HepG2 (cell line): ENCODE data around the gene HAP1.

Experiments
- ARID3A ChIP-seq: IDR thresholded peaks from 2 replicates; pipeline ENCODE4 v1.6.1; 2012; ENCODE audit warnings: low read depth, low read length, improper control_type of control experiment
- CTCF ChIP-seq: sonication (generic); formaldehyde crosslinking; IDR thresholded peaks from 2 replicates; pipeline ENCODE4 v1.5.0; 2020; ENCODE audit warnings: mild to moderate bottlenecking, missing genetic modification reagents, moderate library complexity
- HINFP ChIP-seq: sonication (generic); formaldehyde crosslinking; IDR thresholded peaks from 2 replicates; pipeline ENCODE4 v1.4.0; 2020; ENCODE audit warnings: low read depth, mild to moderate bottlenecking, missing genetic modification reagents
- PAF1 ChIP-seq: IDR thresholded peaks from 2 replicates; pipeline ENCODE4 v1.6.1; 2016; ENCODE audit warnings: missing genetic modification reagents, missing compliant biosample characterization
- POLR2A ChIP-seq, 2 experiments: IDR thresholded peaks; 2 replicates each; pipeline ENCODE4 v1.6.1; 2011; ENCODE audit warnings: low read depth in 2 of 2, low read length in 2 of 2, mild to moderate bottlenecking in 1 of 2, moderate library complexity in 1 of 2; ENCODE audit not compliant: insufficient read depth in 1 of 2
- PRDM4 ChIP-seq: sonication (generic); formaldehyde crosslinking; IDR thresholded peaks from 2 replicates; pipeline ENCODE4 v1.9.0; 2021; ENCODE audit warnings: missing genetic modification reagents, borderline replicate concordance
- SOX6 ChIP-seq, 2 experiments: fragments of 450-650 bp in 1 of 2; sonication (generic) in 1 of 2; formaldehyde crosslinking in 1 of 2; IDR thresholded peaks; 2 replicates each; pipeline versions ENCODE4 v1.4.0 to v1.6.1; 2017 to 2020; ENCODE audit warnings: antibody characterized with exemption in 1 of 2, mild to moderate bottlenecking in 1 of 2, missing genetic modification reagents in 1 of 2
- ZNF225 ChIP-seq: sonication (generic); formaldehyde crosslinking; IDR thresholded peaks from 2 replicates; pipeline ENCODE4 v1.4.0; 2020; ENCODE audit warnings: mild to moderate bottlenecking, missing genetic modification reagents
- TF ChIP-seq, protein P1 (sequence below): sonication (generic); formaldehyde crosslinking; IDR thresholded peaks from 2 replicates; pipeline ENCODE4 v1.5.1; 2020; ENCODE audit warnings: missing genetic modification reagents, mild to moderate bottlenecking, borderline replicate concordance
- TF ChIP-seq, protein P2 (sequence below), 2 experiments: IDR thresholded peaks; 2 replicates each; pipeline ENCODE4 v1.6.1; 2011 to 2012; ENCODE audit warnings: low read length in 2 of 2, borderline replicate concordance in 1 of 2, low read depth in 1 of 2, mild to moderate bottlenecking in 1 of 2, moderate library complexity in 1 of 2
- TF ChIP-seq, protein P3 (sequence below): sonication (generic); formaldehyde crosslinking; IDR thresholded peaks from 2 replicates; pipeline ENCODE4 v1.8.0; 2022; ENCODE audit warnings: mild to moderate bottlenecking, missing genetic modification reagents; ENCODE audit not compliant: insufficient replicate concordance

DNA sequence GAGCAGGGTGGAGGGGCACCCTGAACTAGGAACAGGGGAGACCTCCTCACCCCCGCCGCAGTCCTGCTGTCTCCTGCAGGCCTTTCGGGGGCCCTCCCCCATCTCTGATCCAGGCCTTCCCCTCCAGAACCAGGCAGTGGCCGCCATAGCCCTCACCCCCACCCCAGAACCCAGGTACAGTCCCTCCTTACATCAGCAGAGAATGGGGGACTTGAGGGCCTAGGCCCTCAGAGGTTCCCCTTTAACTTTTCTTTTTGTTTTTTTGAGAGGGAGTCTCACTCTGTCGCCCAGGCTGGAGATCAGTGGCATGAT lies 4.3 kb upstream of the HAP1 start:
- TF ChIP-seq POLR2A (IDR thresholded peaks at IDR 0.05; ENCODE audit: insufficient read depth in 1 of 2, low read depth in 2 of 2, low read length in 2 of 2) (no peak), CTCF (CRISPR knock-in tag) (no peak), PAF1 (no peak), ZNF225 (CRISPR knock-in tag) (no peak), HINFP (no peak), ARID3A (no peak), SOX6 (IDR thresholded peaks at IDR 0.05) (no peak), SOX6 (CRISPR knock-in tag; IDR thresholded peaks at IDR 0.05) (no peak), PRDM4 (CRISPR knock-in tag) (no peak)
- TF ChIP-seq, protein P1, sequence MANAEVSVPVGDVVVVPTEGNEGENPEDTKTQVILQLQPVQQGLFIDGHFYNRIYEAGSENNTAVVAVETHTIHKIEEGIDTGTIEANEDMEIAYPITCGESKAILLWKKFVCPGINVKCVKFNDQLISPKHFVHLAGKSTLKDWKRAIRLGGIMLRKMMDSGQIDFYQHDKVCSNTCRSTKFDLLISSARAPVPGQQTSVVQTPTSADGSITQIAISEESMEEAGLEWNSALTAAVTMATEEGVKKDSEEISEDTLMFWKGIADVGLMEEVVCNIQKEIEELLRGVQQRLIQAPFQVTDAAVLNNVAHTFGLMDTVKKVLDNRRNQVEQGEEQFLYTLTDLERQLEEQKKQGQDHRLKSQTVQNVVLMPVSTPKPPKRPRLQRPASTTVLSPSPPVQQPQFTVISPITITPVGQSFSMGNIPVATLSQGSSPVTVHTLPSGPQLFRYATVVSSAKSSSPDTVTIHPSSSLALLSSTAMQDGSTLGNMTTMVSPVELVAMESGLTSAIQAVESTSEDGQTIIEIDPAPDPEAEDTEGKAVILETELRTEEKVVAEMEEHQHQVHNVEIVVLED (CRISPR knock-in tag) = no peak
- TF ChIP-seq, protein P2, sequence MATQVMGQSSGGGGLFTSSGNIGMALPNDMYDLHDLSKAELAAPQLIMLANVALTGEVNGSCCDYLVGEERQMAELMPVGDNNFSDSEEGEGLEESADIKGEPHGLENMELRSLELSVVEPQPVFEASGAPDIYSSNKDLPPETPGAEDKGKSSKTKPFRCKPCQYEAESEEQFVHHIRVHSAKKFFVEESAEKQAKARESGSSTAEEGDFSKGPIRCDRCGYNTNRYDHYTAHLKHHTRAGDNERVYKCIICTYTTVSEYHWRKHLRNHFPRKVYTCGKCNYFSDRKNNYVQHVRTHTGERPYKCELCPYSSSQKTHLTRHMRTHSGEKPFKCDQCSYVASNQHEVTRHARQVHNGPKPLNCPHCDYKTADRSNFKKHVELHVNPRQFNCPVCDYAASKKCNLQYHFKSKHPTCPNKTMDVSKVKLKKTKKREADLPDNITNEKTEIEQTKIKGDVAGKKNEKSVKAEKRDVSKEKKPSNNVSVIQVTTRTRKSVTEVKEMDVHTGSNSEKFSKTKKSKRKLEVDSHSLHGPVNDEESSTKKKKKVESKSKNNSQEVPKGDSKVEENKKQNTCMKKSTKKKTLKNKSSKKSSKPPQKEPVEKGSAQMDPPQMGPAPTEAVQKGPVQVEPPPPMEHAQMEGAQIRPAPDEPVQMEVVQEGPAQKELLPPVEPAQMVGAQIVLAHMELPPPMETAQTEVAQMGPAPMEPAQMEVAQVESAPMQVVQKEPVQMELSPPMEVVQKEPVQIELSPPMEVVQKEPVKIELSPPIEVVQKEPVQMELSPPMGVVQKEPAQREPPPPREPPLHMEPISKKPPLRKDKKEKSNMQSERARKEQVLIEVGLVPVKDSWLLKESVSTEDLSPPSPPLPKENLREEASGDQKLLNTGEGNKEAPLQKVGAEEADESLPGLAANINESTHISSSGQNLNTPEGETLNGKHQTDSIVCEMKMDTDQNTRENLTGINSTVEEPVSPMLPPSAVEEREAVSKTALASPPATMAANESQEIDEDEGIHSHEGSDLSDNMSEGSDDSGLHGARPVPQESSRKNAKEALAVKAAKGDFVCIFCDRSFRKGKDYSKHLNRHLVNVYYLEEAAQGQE (IDR thresholded peaks at IDR 0.05; ENCODE audit: borderline replicate concordance in 1 of 2, low read depth in 1 of 2, low read length in 2 of 2) = no peak
- TF ChIP-seq, protein P3, sequence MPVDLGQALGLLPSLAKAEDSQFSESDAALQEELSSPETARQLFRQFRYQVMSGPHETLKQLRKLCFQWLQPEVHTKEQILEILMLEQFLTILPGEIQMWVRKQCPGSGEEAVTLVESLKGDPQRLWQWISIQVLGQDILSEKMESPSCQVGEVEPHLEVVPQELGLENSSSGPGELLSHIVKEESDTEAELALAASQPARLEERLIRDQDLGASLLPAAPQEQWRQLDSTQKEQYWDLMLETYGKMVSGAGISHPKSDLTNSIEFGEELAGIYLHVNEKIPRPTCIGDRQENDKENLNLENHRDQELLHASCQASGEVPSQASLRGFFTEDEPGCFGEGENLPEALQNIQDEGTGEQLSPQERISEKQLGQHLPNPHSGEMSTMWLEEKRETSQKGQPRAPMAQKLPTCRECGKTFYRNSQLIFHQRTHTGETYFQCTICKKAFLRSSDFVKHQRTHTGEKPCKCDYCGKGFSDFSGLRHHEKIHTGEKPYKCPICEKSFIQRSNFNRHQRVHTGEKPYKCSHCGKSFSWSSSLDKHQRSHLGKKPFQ (CRISPR knock-in tag) = no peak
